ENCODE results near the gene FAM9A. TPM values are rescaled to one million over a fixed set of nuclear protein-coding genes. Genes with fewer than 3 reads are reported as not detected.
"Not testable (repeated sequence)": the region's sequence is repeated elsewhere in the genome, so short reads cannot be mapped to it uniquely, and the experiment has no call there.

FAM9A gene
- total and polyA plus RNA-seq, 2 donors (not counting 1 experiment from before 2014, with no cell fraction given): not detected

DNA sequence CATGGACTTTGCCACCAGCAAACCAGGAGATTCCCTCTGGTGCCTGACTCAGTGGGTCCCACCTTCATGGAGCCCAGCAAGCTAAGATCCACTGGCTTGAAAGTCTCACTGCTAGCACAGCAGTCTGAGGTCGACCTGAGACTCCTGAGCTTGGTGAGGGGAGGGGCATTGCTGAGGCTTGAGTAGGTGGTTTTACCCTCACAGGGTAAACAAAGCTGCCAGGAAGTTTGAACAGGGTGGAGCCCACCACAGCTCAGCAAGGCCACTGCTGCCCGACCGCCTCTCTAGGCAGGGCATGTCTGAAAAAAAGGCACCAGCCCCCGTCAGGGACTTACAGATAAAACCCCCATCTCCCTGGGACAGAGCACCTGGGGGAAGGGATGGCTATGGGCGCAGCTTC, 28.1 kb downstream of the FAM9A start:
- Histone ChIP-seq H3K4me1 (ENCODE audit: control insufficient read depth, extremely low read depth, insufficient read depth, low read length) (no peaks in the 10 kb centered on the region), H2AFZ (ENCODE audit: low read length) (no peak overlapping the region), H3K9ac (ENCODE audit: insufficient read depth, low read length) (no peak overlapping the region), H4K20me1 (ENCODE audit: control insufficient read depth, extremely low read depth, insufficient read depth, low read length) (no peaks in the 10 kb centered on the region), H3K9me3 (ENCODE audit: control insufficient read depth, insufficient read depth, low read depth, low read length) (no peaks in the 10 kb centered on the region), H3K4me2 (ENCODE audit: extremely low read depth, insufficient read depth, low read length) (no peak overlapping the region), H3K4me3 (replicated peaks in 1 of 4; ENCODE audit: control extremely low read depth in 1 of 4, insufficient read depth in 1 of 4, low read depth in 3 of 4, low read length in 4 of 4) (no peak overlapping the region), H3K27me3 (ENCODE audit: control insufficient read depth, insufficient read depth, low read length) (no peaks in the 10 kb centered on the region), H3K79me2 (ENCODE audit: control insufficient read depth, insufficient read depth, low read length) (no peaks in the 10 kb centered on the region), H3K36me3 (ENCODE audit: control insufficient read depth, insufficient read depth, low read length) (no peaks in the 10 kb centered on the region), H3K27ac (ENCODE audit: insufficient read depth, low read length) (no peak overlapping the region)
- TF ChIP-seq EZH2 (IDR thresholded peaks at IDR 0.05; ENCODE audit: low read length, missing control alignments): no peak
- TF ChIP-seq, protein P1, sequence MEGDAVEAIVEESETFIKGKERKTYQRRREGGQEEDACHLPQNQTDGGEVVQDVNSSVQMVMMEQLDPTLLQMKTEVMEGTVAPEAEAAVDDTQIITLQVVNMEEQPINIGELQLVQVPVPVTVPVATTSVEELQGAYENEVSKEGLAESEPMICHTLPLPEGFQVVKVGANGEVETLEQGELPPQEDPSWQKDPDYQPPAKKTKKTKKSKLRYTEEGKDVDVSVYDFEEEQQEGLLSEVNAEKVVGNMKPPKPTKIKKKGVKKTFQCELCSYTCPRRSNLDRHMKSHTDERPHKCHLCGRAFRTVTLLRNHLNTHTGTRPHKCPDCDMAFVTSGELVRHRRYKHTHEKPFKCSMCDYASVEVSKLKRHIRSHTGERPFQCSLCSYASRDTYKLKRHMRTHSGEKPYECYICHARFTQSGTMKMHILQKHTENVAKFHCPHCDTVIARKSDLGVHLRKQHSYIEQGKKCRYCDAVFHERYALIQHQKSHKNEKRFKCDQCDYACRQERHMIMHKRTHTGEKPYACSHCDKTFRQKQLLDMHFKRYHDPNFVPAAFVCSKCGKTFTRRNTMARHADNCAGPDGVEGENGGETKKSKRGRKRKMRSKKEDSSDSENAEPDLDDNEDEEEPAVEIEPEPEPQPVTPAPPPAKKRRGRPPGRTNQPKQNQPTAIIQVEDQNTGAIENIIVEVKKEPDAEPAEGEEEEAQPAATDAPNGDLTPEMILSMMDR (conservative IDR thresholded peaks at IDR 0.05 in 1 of 2, IDR thresholded peaks at IDR 0.05 in 1 of 2; ENCODE audit: low read depth in 1 of 2, low read length in 2 of 2): no peak
- DNase-seq (ENCODE audit: low read depth in 2 of 2): no peak

DNA sequence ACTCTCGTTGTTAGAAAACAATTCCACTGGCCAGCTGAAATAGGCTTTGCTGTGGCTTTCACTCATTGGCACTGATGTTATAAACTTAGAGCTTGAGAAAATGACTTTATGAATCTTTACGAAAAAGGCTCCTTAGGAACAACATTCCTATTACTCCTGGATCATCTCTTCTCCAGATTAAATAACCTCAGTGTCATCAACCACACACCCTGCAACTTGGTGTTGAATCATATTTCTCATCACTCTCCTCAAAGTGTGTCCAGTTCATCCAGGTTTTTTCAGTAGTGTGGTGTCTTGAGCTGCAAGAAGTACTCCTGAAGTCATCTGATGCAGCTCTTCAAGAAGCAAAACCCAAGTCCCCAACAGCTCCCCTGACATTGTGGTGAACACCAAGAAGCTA, 41.2 kb downstream of the FAM9A start:
- Histone ChIP-seq H4K20me1 (ENCODE audit: control insufficient read depth, extremely low read depth, insufficient read depth, low read length) (no peaks in the 10 kb centered on the region), H3K4me1 (ENCODE audit: control insufficient read depth, extremely low read depth, insufficient read depth, low read length) (no peaks in the 10 kb centered on the region), H3K9ac (ENCODE audit: insufficient read depth, low read length) (no peak overlapping the region), H2AFZ (ENCODE audit: low read length) (no peak overlapping the region), H3K9me3 (ENCODE audit: control insufficient read depth, insufficient read depth, low read depth, low read length) (no peaks in the 10 kb centered on the region), H3K79me2 (ENCODE audit: control insufficient read depth, insufficient read depth, low read length) (no peaks in the 10 kb centered on the region), H3K27ac (ENCODE audit: insufficient read depth, low read length) (no peak overlapping the region), H3K4me2 (ENCODE audit: extremely low read depth, insufficient read depth, low read length) (no peak overlapping the region), H3K4me3 (replicated peaks in 1 of 4; ENCODE audit: control extremely low read depth in 1 of 4, insufficient read depth in 1 of 4, low read depth in 3 of 4, low read length in 4 of 4) (no peak overlapping the region), H3K27me3 (ENCODE audit: control insufficient read depth, insufficient read depth, low read length) (no peaks in the 10 kb centered on the region), H3K36me3 (ENCODE audit: control insufficient read depth, insufficient read depth, low read length) (no peaks in the 10 kb centered on the region)
- no peak for TF ChIP-seq EZH2 (IDR thresholded peaks at IDR 0.05; ENCODE audit: low read length, missing control alignments)
- TF ChIP-seq, protein P1 (conservative IDR thresholded peaks at IDR 0.05 in 1 of 2, IDR thresholded peaks at IDR 0.05 in 1 of 2; ENCODE audit: low read depth in 1 of 2, low read length in 2 of 2): no peak
- DNase-seq (ENCODE audit: low read depth in 2 of 2): peak in 1 of 2 donors; percentile 53

DNA sequence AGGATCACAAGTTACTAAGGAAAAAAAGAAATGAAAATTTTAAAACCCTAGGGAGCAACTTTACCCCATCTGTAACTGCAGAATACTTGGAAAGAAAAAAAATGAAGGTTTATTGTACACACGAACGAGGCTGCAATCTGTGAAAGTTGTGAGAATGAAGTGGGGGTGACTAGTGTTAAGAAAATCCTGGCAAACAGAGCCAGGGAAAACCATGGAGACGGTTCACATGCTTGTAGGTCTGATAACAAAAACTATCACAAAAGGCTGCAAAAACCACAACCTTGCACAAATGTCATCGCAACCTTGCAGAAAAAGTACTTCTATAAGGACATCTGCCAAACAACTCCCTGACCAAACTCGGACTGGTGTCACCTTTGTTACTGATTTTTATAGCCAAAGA, 42.5 kb downstream of the FAM9A start:
- not testable (repeated sequence) for H3K27ac ChIP-seq (ENCODE audit: insufficient read depth, low read length); H3K4me2 ChIP-seq (ENCODE audit: extremely low read depth, insufficient read depth, low read length); H3K36me3 ChIP-seq (ENCODE audit: control insufficient read depth, insufficient read depth, low read length)

GRCh38 chrX:8757609-8758389, 43.4 kb downstream of the FAM9A start:
- DNase-seq (ENCODE audit: low read depth in 2 of 2): peak in 1 of 2 donors; percentile 84
- H3K9me3 ChIP-seq (ENCODE audit: control insufficient read depth, insufficient read depth, low read depth, low read length); H3K27ac ChIP-seq (ENCODE audit: insufficient read depth, low read length); H4K20me1 ChIP-seq (ENCODE audit: control insufficient read depth, extremely low read depth, insufficient read depth, low read length); H3K79me2 ChIP-seq (ENCODE audit: control insufficient read depth, insufficient read depth, low read length); H3K36me3 ChIP-seq (ENCODE audit: control insufficient read depth, insufficient read depth, low read length); H3K9ac ChIP-seq (ENCODE audit: insufficient read depth, low read length); H3K4me1 ChIP-seq (ENCODE audit: control insufficient read depth, extremely low read depth, insufficient read depth, low read length); H3K27me3 ChIP-seq (ENCODE audit: control insufficient read depth, insufficient read depth, low read length); H2AFZ ChIP-seq (ENCODE audit: low read length); H3K4me3 ChIP-seq (replicated peaks in 1 of 4; ENCODE audit: control extremely low read depth in 1 of 4, insufficient read depth in 1 of 4, low read depth in 3 of 4, low read length in 4 of 4); H3K4me2 ChIP-seq (ENCODE audit: extremely low read depth, insufficient read depth, low read length): not testable (repeated sequence)

More for the DNA sequence above, 42.5 kb downstream of the FAM9A start:
- not testable (repeated sequence) for H3K9me3 ChIP-seq (ENCODE audit: control insufficient read depth, insufficient read depth, low read depth, low read length); H3K27me3 ChIP-seq (ENCODE audit: control insufficient read depth, insufficient read depth, low read length); H3K4me3 ChIP-seq (replicated peaks in 1 of 4; ENCODE audit: control extremely low read depth in 1 of 4, insufficient read depth in 1 of 4, low read depth in 3 of 4, low read length in 4 of 4); H2AFZ ChIP-seq (ENCODE audit: low read length); H3K9ac ChIP-seq (ENCODE audit: insufficient read depth, low read length); H4K20me1 ChIP-seq (ENCODE audit: control insufficient read depth, extremely low read depth, insufficient read depth, low read length); H3K79me2 ChIP-seq (ENCODE audit: control insufficient read depth, insufficient read depth, low read length); H3K4me1 ChIP-seq (ENCODE audit: control insufficient read depth, extremely low read depth, insufficient read depth, low read length)
- DNase-seq (ENCODE audit: low read depth in 2 of 2): peak in 1 of 2 donors; percentile 69
